SK-N-SH (cell line): ENCODE data around the gene SHB. TPM values are rescaled to one million over a fixed set of nuclear protein-coding genes. Genes with fewer than 3 reads are reported as not detected.

Source experiments
- CTCF ChIA-PET: fragments of 300-600, 350-600 bp; formaldehyde crosslinking; extraction: SDS; loops from one replicate; lab custom pipeline; 2021; lab: Yijun Ruan, JAX
- POLR2A ChIA-PET: fragments of 350-600 bp; sonication (Branson Sonifier 250); formaldehyde crosslinking; extraction: SDS; loops from one replicate; lab custom pipeline; 2020; ENCODE audit warnings: antibody characterized with exemption, inconsistent platforms; lab: Yijun Ruan, JAX
- DNase-seq: peaks from one replicate; pipeline ENCODE4 v3.0.0; 2012
- H2AFZ ChIP-seq: fragments of 200-600 bp; sonication (generic); 2 replicates; pipeline ENCODE4 v1.8.1; 2016; ENCODE audit warnings: antibody characterized with exemption, mild to moderate bottlenecking, low read depth
- H3F3A ChIP-seq: fragments of 200-600 bp; sonication (generic); replicated peaks from 2 replicates; pipeline ENCODE3; 2016; ENCODE audit warnings: antibody characterized with exemption, mild to moderate bottlenecking; ENCODE audit not compliant: insufficient read depth
- H3K27ac ChIP-seq, 2 experiments: fragments of 200-500 bp in 1 of 2; fragments of 200-600 bp in 1 of 2; sonication (Bioruptor generic) in 1 of 2; sonication (generic), shearing (Covaris generic) in 1 of 2; 2 replicates each; pipeline versions ENCODE4 v1.5.1 to v1.6.1; 2014 to 2016; ENCODE audit warnings: low read depth in 2 of 2, inconsistent platforms in 1 of 2, low read length in 1 of 2, mild to moderate bottlenecking in 1 of 2, mixed read lengths in 1 of 2
- H3K27me3 ChIP-seq: fragments of 200-600 bp; sonication (generic), shearing (Covaris generic); 2 replicates; pipeline ENCODE4 v1.6.1; 2016; ENCODE audit warnings: mixed run types; ENCODE audit not compliant: insufficient read depth
- H3K36me3 ChIP-seq, 2 experiments: fragments of 200-500 bp in 1 of 2; fragments of 200-600 bp in 1 of 2; sonication (Bioruptor generic) in 1 of 2; sonication (generic) in 1 of 2; replicated peaks in 1 of 2; 2 replicates each; pipeline versions ENCODE3 to v1.5.1; 2014 to 2016; ENCODE audit warnings: low read length in 1 of 2, mild to moderate bottlenecking in 1 of 2; ENCODE audit not compliant: insufficient read depth in 2 of 2, control insufficient read depth in 1 of 2
- H3K4me1 ChIP-seq, 2 experiments: fragments of 200-500 bp in 1 of 2; fragments of 200-600 bp in 1 of 2; sonication (Bioruptor generic) in 1 of 2; sonication (generic), shearing (Covaris generic) in 1 of 2; 2 replicates each; pipeline versions ENCODE4 v1.5.1 to v1.6.1; 2014 to 2016; ENCODE audit warnings: low read depth in 1 of 2, low read length in 1 of 2, mixed run types in 1 of 2; ENCODE audit not compliant: insufficient read depth in 2 of 2, control insufficient read depth in 1 of 2
- H3K4me2 ChIP-seq: fragments of 200-600 bp; sonication (generic), shearing (Covaris generic); 2 replicates; pipeline ENCODE4 v1.6.1; 2017; ENCODE audit warnings: mixed run types
- H3K4me3 ChIP-seq, 2 experiments: fragments of 200-500 bp in 1 of 2; fragments of 200-600 bp in 1 of 2; sonication (Bioruptor generic) in 1 of 2; sonication (generic), shearing (Covaris generic) in 1 of 2; 2 replicates each; pipeline versions ENCODE4 v1.5.1 to v1.8.1; 2014 to 2016; ENCODE audit warnings: low read depth in 2 of 2, inconsistent platforms in 1 of 2, low read length in 1 of 2, mild to moderate bottlenecking in 1 of 2, mixed read lengths in 1 of 2, moderate library complexity in 1 of 2
- H3K79me2 ChIP-seq: fragments of 200-600 bp; sonication (generic); 2 replicates; pipeline ENCODE4 v1.8.1; 2017; ENCODE audit warnings: mild to moderate bottlenecking; ENCODE audit not compliant: insufficient read depth
- H3K9ac ChIP-seq: fragments of 200-600 bp; sonication (generic); 2 replicates; pipeline ENCODE4 v1.6.1; 2017; ENCODE audit warnings: mixed run types
- H3K9me2 ChIP-seq: fragments of 200-600 bp; sonication (generic); 2 replicates; pipeline ENCODE4 v1.6.1; 2017; ENCODE audit warnings: mixed run types
- H3K9me3 ChIP-seq: fragments of 200-600 bp; sonication (generic); 2 replicates; pipeline ENCODE4 v1.6.1; 2017; ENCODE audit warnings: mixed run types, mild to moderate bottlenecking, moderate library complexity
- H4K20me1 ChIP-seq: fragments of 200-600 bp; sonication (generic); 2 replicates; pipeline ENCODE4 v1.6.1; 2017; ENCODE audit warnings: mild to moderate bottlenecking, mixed run types; ENCODE audit not compliant: insufficient read depth
- CHD2 ChIP-seq: fragments of 150-350 bp; IDR thresholded peaks from 2 replicates; pipeline ENCODE4 v1.6.1; 2018; ENCODE audit warnings: low read length; ENCODE audit not compliant: partially characterized antibody
- CTCF ChIP-seq: fragments of 200-600 bp; sonication (generic); IDR thresholded peaks from 2 replicates; pipeline ENCODE4 v1.6.1; 2017; ENCODE audit warnings: antibody characterized with exemption, mild to moderate bottlenecking, moderate library complexity
- ELF1 ChIP-seq: IDR thresholded peaks from 2 replicates; pipeline ENCODE4 v1.4.0; 2012
- GATA2 ChIP-seq: sonication (generic); formaldehyde crosslinking; IDR thresholded peaks from 2 replicates; pipeline ENCODE4 v1.5.0; 2020; ENCODE audit warnings: mild to moderate bottlenecking, missing genetic modification reagents
- JUND ChIP-seq: IDR thresholded peaks from 2 replicates; pipeline ENCODE4 v1.4.0; 2012
- MAX ChIP-seq: IDR thresholded peaks from 2 replicates; pipeline ENCODE4 v1.4.0; 2012; ENCODE audit warnings: low read depth
- PBX3 ChIP-seq: IDR thresholded peaks from 2 replicates; pipeline ENCODE4; 2012
- RAD21 ChIP-seq: IDR thresholded peaks from 2 replicates; pipeline ENCODE4 v1.6.1; 2012; ENCODE audit warnings: mild to moderate bottlenecking, low read length
- REST ChIP-seq: IDR thresholded peaks from 2 replicates; pipeline ENCODE4 v1.6.1; 2012; ENCODE audit warnings: mild to moderate bottlenecking, low read depth, low read length, moderate library complexity
- RFX5 ChIP-seq: IDR thresholded peaks from 2 replicates; pipeline ENCODE4 v1.6.1; 2012; ENCODE audit warnings: mild to moderate bottlenecking, improper control_type of control experiment, low read length
- RXRA ChIP-seq: IDR thresholded peaks from 2 replicates; pipeline ENCODE4 v1.4.0; 2012; ENCODE audit warnings: low read depth, mild to moderate bottlenecking, borderline replicate concordance
- SIN3A ChIP-seq: IDR thresholded peaks from 2 replicates; pipeline ENCODE4 v1.6.1; 2012; ENCODE audit warnings: low read depth, mild to moderate bottlenecking, low read length, moderate library complexity, borderline replicate concordance
- SMC3 ChIP-seq: IDR thresholded peaks from 2 replicates; pipeline ENCODE4 v1.6.1; 2012; ENCODE audit warnings: low read depth, low read length, improper control_type of control experiment
- TCF12 ChIP-seq: IDR thresholded peaks from 2 replicates; pipeline ENCODE4 v1.4.0; 2012
- TEAD4 ChIP-seq: IDR thresholded peaks from 2 replicates; pipeline ENCODE4 v1.4.0; 2012; ENCODE audit warnings: mild to moderate bottlenecking, borderline replicate concordance; ENCODE audit not compliant: insufficient read depth
- USF2 ChIP-seq: fragments of 150-350 bp; IDR thresholded peaks from 2 replicates; pipeline ENCODE4 v1.6.1; 2017; ENCODE audit warnings: antibody characterized with exemption, low read length, low read depth, borderline replicate concordance
- YY1 ChIP-seq: IDR thresholded peaks from 2 replicates; pipeline ENCODE4 v1.4.0; 2012; ENCODE audit warnings: low read depth, mild to moderate bottlenecking
- WGBS: methylation state at CpG from one replicate; pipeline ENCODE4 v1.1.6; 2017; ENCODE audit warnings: low lambda C conversion rate; 5-methylcytosine and 5-hydroxymethylcytosine counted together
- polyA plus RNA-seq, 3 experiments: library from polyadenylated mRNA; depleted of rRNA; stranded (reverse); fragments of >200 nt; gene quantifications; 2 replicates each; pipeline ENCODE4 v1.2.3, GENCODE V29; 2012

Gene SHB
- polyA plus RNA-seq, 1 of the 3 experiments (the other 2 are of a cell fraction): 26.0 TPM

- CTCF ChIA-PET: interaction anchor here (1.1 to 6.0 kb wide), 5 partner anchors 12 to 272 kb away, joined by 3 to 68 read pairs (median 4); no protein-coding TSS in a partner anchor
- POLR2A ChIA-PET: no interaction called here
- H3K27me3 ChIP-seq: no peaks in the 10 kb centered on the region
- H3K4me3 ChIP-seq: no peak overlapping the region
- H3K9me3 ChIP-seq: no peaks in the 10 kb centered on the region
- no peak overlapping the region for H2AFZ ChIP-seq
- 79% methylated on average over 7 of the region's 7 CpGs for WGBS
- no peak for TF ChIP-seq ELF1
- TF ChIP-seq CTCF: no peak
- TF ChIP-seq TCF12: no peak
- no peak for TF ChIP-seq GATA2 (CRISPR knock-in tag)
- TF ChIP-seq CHD2: no peak
- no peak for TF ChIP-seq SIN3A
- TF ChIP-seq JUND: no peak
- no peak for TF ChIP-seq PBX3
- TF ChIP-seq RXRA: no peak
- no peak for TF ChIP-seq REST
- no peak for TF ChIP-seq RFX5
- no peak for TF ChIP-seq SMC3
- no peak for TF ChIP-seq TEAD4
- no peak for TF ChIP-seq USF2
- TF ChIP-seq RAD21: no peak
- TF ChIP-seq YY1: no peak
- no peak for TF ChIP-seq MAX
- H4K20me1 ChIP-seq: no peaks in the 10 kb centered on the region
- H3K9me2 ChIP-seq: no peaks in the 10 kb centered on the region
- no peaks in the 10 kb centered on the region for H3K79me2 ChIP-seq
- no peaks in the 10 kb centered on the region for H3F3A ChIP-seq
- H3K9ac ChIP-seq: no peak overlapping the region
- no peak overlapping the region for H3K27ac ChIP-seq
- H3K4me2 ChIP-seq: no peak overlapping the region
- no peaks in the 10 kb centered on the region for H3K36me3 ChIP-seq
- peaks cover 0 to 10% of the 10 kb centered on the region in 2 experiments; a peak in 1 of 4 replicates for H3K4me1 ChIP-seq
- peak; percentile 34 for DNase-seq
Measured at GRCh38 chr9:38091310-38092199, 22.5 kb upstream of the SHB start.
